SK-N-MC (cell line): ENCODE measurements around the gene KCNT1.

ENCODE experiments used
- EZH2 ChIP-seq: fragments of 200-600 bp; sonication (generic); IDR thresholded peaks from one replicate; pipeline ENCODE4 v1.6.1; 2017; ENCODE audit warnings: antibody characterized with exemption
- POLR2AphosphoS5 ChIP-seq: IDR thresholded peaks from 2 replicates; pipeline ENCODE4 v1.6.1; 2012; ENCODE audit warnings: mild to moderate bottlenecking, low read depth, low read length, borderline replicate concordance

- TF ChIP-seq POLR2AphosphoS5 (no peak), EZH2 (no peak)
Observed at GRCh38 chr9:135752281-135753204, 50.6 kb downstream of the KCNT1 start.
